AG04450 (cell line): Measurements from ENCODE around the gene FAM131B. TPM values are rescaled to one million over a fixed set of nuclear protein-coding genes. Genes with fewer than 3 reads are reported as not detected.

Source experiments
- CTCF ChIA-PET: fragments of 300-600, 350-600 bp; formaldehyde crosslinking; extraction: SDS; loops from one replicate; lab custom pipeline; 2022; ENCODE audit warnings: antibody characterized with exemption, inconsistent platforms; lab: Charles Lee
- POLR2A ChIA-PET: fragments of 350-600 bp; formaldehyde crosslinking; extraction: SDS; loops from one replicate; lab custom pipeline; 2021; ENCODE audit warnings: antibody characterized with exemption, inconsistent platforms; lab: Yijun Ruan, JAX
- DNase-seq: peaks from one replicate; pipeline ENCODE4 v3.0.0-alpha.2; 2011; ENCODE audit warnings: low read depth, low spot score
- H3K27ac ChIP-seq: one replicate; pipeline ENCODE4 v1.5.1; 2012; ENCODE audit warnings: low read depth, low read length, control low read depth
- H3K27me3 ChIP-seq: one replicate; pipeline ENCODE4 v1.6.0; 2012; ENCODE audit warnings: low read length; ENCODE audit not compliant: control insufficient read depth, insufficient read depth
- H3K4me3 ChIP-seq: 2 replicates; pipeline ENCODE4 v1.5.1; 2011; ENCODE audit warnings: mild to moderate bottlenecking, low read depth, low read length, control low read depth
- H3K9me3 ChIP-seq: 2 replicates; pipeline ENCODE4 v1.5.1; 2012; ENCODE audit warnings: low read length; ENCODE audit not compliant: control insufficient read depth, insufficient read depth
- CTCF ChIP-seq: IDR thresholded peaks from 2 replicates; pipeline ENCODE4 v1.5.1; 2011; ENCODE audit warnings: low read depth, low read length, control low read depth, inconsistent platforms
- polyA plus RNA-seq: library from polyadenylated mRNA; depleted of rRNA; stranded (reverse); fragments of >200 nt; gene quantifications from 2 replicates; pipeline ENCODE4 v1.2.3, GENCODE V29; 2011

FAM131B gene
- polyA plus RNA-seq, 1 experiment = 3.1 TPM

GRCh38 chr7:143329471-143330170, 32.9 kb downstream of the FAM131B start:
- no peak for TF ChIP-seq CTCF
- H3K9me3 ChIP-seq = no peaks in the 10 kb centered on the region
- ChIA-PET POLR2A (no interaction called here), CTCF (interaction anchor here (1.0 kb wide), 1 partner anchor 30 kb away, joined by 4 read pairs; no protein-coding TSS in a partner anchor)
- DNase-seq = no peak
- no peak overlapping the region for H3K4me3 ChIP-seq
- no peak overlapping the region for H3K27ac ChIP-seq
- no peaks in the 10 kb centered on the region for H3K27me3 ChIP-seq

- TF ChIP-seq CTCF = no peak
- no peak overlapping the region for H3K4me3 ChIP-seq
- ChIA-PET POLR2A (no interaction called here), CTCF (interaction anchor here (1.2 kb wide), 1 partner anchor 17 kb away, joined by 4 read pairs; no protein-coding TSS in a partner anchor)
- H3K27me3 ChIP-seq = no peaks in the 10 kb centered on the region
- H3K27ac ChIP-seq = no peak overlapping the region
- no peaks in the 10 kb centered on the region for H3K9me3 ChIP-seq
- no peak for DNase-seq
Observed at GRCh38 chr7:143327903-143328302, 34.6 kb downstream of the FAM131B start.

GRCh38 chr7:143325240-143325639, 37.3 kb downstream of the FAM131B start:
- H3K9me3 ChIP-seq = no peaks in the 10 kb centered on the region
- DNase-seq = no peak
- H3K27ac ChIP-seq = no peak overlapping the region
- ChIA-PET CTCF (interaction anchor here (2.0 kb wide), 1 partner anchor 84 kb away, joined by 8 read pairs; no protein-coding TSS in a partner anchor), POLR2A (no interaction called here)
- H3K27me3 ChIP-seq = no peaks in the 10 kb centered on the region
- TF ChIP-seq CTCF = no peak
- H3K4me3 ChIP-seq = no peak overlapping the region

GRCh38 chr7:143323653-143324052, 38.9 kb downstream of the FAM131B start:
- H3K9me3 ChIP-seq = no peaks in the 10 kb centered on the region
- TF ChIP-seq CTCF = no peak
- no peak for DNase-seq
- H3K4me3 ChIP-seq = no peak overlapping the region
- H3K27me3 ChIP-seq = no peaks in the 10 kb centered on the region
- no peak overlapping the region for H3K27ac ChIP-seq
- POLR2A ChIA-PET = no interaction called here
- CTCF ChIA-PET = interaction anchor here (1.2 kb wide), 1 partner anchor 36 kb away, joined by 3 read pairs; the partner anchor contains the start of gene CASP2
